ENCODE data around the gene CR1L. TPM values are rescaled to one million over a fixed set of nuclear protein-coding genes. Genes with fewer than 3 reads are reported as not detected.
"Not testable (repeated sequence)": the region's sequence is repeated elsewhere in the genome, so short reads cannot be mapped to it uniquely, and the experiment has no call there.

Gene CR1L
- total RNA-seq, result under 1 TPM in 1 of 2 donors, not detected in 1; 0.81 TPM
- total RNA-seq, result 0 reads per million in 2 donors

GRCh38 chr1:207644852-207645634 is at the start of gene CR1L:
TSS of gene CR1L (plus strand) at chr1:207645133. CDS start at chr1:207645234, 101 bp downstream.
- H3K9me3 ChIP-seq (ENCODE audit: control insufficient read depth, low read length, poor library complexity, severe bottlenecking), result no peaks in the 10 kb centered on the region
- Mint-ChIP-seq H3K4me1 (peaks cover 11% of the 10 kb centered on the region), H3K36me3 (ENCODE audit: low read depth) (peaks cover 5% of the 10 kb centered on the region), H3K27me3 (peaks cover 19% of the 10 kb centered on the region), H3K27ac (peak within 1 kb of the TSS; percentile 19), H3K4me3 (peak within 1 kb of the TSS; percentile 78)
- peak; percentile 99 for ATAC-seq
- DNase-seq, result peak; percentile 52 to 63 (median 59)

- Mint-ChIP-seq H3K4me1 (no peaks in the 10 kb centered on the region), H3K27me3 (peaks cover 23% of the 10 kb centered on the region), H3K27ac (no peak overlapping the region), H3K4me3 (no peak overlapping the region), H3K36me3 (ENCODE audit: low read depth) (no peaks in the 10 kb centered on the region)
- ATAC-seq, result no peak
- no peak for DNase-seq
- no peaks in the 10 kb centered on the region for H3K9me3 ChIP-seq (ENCODE audit: control insufficient read depth, low read length, poor library complexity, severe bottlenecking)
These were observed 41.2 kb upstream of the CR1L start for GRCh38 chr1:207603777-207604176.

DNA sequence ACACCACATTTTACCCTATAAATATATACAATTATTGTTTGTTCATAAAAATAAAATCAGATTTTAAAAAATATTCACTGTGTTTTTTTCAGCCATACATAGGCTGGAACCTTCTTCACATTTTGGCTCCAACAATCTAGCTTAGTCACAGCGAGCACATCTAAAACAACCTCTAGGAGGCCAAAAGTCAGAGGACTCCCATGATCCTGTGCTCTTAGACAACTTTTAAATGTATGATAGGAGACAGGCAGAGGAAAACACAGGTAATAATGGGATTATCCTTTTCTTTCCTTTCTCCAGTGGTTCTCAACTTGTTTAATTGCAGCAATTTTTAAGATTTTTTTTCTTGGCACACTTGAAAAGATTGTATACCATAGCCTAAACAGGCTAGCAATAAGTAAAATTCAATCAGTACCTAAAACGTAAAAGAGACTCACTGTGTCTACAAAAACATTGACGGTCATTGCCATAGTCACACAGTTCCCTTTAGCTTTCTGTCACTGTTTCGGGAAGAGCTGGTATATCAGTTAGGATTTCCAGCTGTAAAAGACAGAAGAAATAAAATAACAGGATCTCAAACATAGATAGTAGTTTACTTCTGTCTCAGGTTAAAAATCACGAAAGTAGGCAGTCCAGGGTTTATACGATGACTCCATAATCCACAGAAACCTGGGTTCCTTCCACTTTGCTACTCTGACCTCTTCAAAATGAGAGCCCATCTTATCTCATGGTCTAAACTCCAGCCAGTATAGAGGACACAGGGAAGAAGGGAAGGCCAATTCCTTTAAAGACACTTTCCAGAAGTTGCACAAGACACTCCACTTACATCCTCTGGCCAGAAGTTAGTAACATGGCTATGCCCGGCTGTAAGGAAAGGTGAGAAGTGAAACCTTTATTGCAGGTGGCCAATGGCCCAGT is 39.2 kb upstream of the CR1L start:
- Mint-ChIP-seq H3K36me3 (ENCODE audit: low read depth) (no peaks in the 10 kb centered on the region), H3K27ac (no peak overlapping the region), H3K27me3 (peaks cover 13% of the 10 kb centered on the region), H3K4me1 (no peaks in the 10 kb centered on the region), H3K4me3 (no peak overlapping the region)
- DNase-seq (no peak), ATAC-seq (no peak)
- no peaks in the 10 kb centered on the region for H3K9me3 ChIP-seq (ENCODE audit: control insufficient read depth, low read length, poor library complexity, severe bottlenecking)

DNA sequence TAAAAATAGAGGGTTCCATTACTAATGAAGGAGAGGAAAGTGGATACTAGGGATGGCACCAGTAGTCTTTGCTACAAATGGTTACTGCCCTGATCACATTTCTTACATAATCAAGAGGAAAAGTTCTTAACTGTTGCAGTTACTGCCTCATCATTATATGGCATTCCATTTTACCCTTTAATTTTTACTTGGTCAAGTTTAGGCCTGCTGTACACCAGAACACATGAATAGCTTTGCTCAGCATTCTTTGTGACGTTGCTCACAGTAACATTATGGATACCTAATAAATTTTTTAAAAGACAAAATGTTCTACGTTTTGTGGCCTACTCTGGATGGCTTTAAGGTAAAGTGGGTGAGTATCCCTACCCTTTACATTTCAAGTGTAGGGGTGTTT is 38.6 kb upstream of the CR1L start:
- no peak for ATAC-seq
- no peaks in the 10 kb centered on the region for H3K4me1 Mint-ChIP-seq
- H3K27ac Mint-ChIP-seq, result no peak overlapping the region
- peaks cover 13% of the 10 kb centered on the region for H3K27me3 Mint-ChIP-seq
- H3K9me3 ChIP-seq (ENCODE audit: control insufficient read depth, low read length, poor library complexity, severe bottlenecking), result no peaks in the 10 kb centered on the region
- no peak for DNase-seq
- H3K4me3 Mint-ChIP-seq, result no peak overlapping the region
- H3K36me3 Mint-ChIP-seq (ENCODE audit: low read depth), result no peaks in the 10 kb centered on the region

- no peak overlapping the region for H3K4me3 Mint-ChIP-seq
- peaks cover 8% of the 10 kb centered on the region for H3K27me3 Mint-ChIP-seq
- DNase-seq (no peak), ATAC-seq (no peak)
- H3K27ac Mint-ChIP-seq, result no peak overlapping the region
- H3K4me1 Mint-ChIP-seq, result no peaks in the 10 kb centered on the region
- peaks cover 3% of the 10 kb centered on the region for H3K36me3 Mint-ChIP-seq (ENCODE audit: low read depth)
- no peaks in the 10 kb centered on the region for H3K9me3 ChIP-seq (ENCODE audit: control insufficient read depth, low read length, poor library complexity, severe bottlenecking)
These were observed 32.2 kb upstream of the CR1L start for GRCh38 chr1:207612762-207613161.

DNA sequence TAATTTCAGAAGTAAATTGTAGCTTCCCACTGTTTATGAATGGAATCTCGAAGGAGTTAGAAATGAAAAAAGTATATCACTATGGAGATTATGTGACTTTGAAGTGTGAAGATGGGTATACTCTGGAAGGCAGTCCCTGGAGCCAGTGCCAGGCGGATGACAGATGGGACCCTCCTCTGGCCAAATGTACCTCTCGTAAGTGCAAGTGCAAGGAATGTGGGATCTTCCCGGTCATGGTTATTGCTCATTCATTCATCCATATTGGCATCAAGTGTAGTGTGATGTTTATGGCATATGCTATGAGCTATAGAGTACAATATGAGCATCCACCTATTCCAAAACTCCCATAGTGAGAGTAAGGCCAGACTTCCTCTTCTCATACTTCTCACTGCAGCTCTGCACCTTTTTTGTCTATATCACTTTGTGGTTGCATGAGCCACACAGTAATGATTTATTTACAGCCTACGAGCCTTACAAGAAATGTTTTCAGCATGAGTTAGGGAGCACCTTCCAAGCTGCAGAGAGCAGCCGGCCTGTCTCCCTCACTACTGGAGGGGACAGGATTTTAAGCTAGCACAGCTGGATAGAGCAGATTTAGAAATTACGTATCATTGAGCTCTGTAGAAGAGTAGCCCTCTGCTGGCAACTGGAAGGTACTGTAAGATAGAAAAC is 24.9 kb upstream of the CR1L start:
- peak; percentile 85 for ATAC-seq
- Mint-ChIP-seq H3K36me3 (ENCODE audit: low read depth) (no peaks in the 10 kb centered on the region), H3K4me1 (peaks cover 4% of the 10 kb centered on the region), H3K4me3 (no peak overlapping the region), H3K27ac (peak overlapping the region; percentile 27), H3K27me3 (peaks cover 8% of the 10 kb centered on the region)
- no peak for DNase-seq
- H3K9me3 ChIP-seq (ENCODE audit: control insufficient read depth, low read length, poor library complexity, severe bottlenecking), result no peaks in the 10 kb centered on the region

- Mint-ChIP-seq H3K36me3 (ENCODE audit: low read depth) (no peaks in the 10 kb centered on the region), H3K27ac (peak overlapping the region; percentile 27), H3K4me3 (no peak overlapping the region), H3K27me3 (peaks cover 8% of the 10 kb centered on the region), H3K4me1 (peaks cover 4% of the 10 kb centered on the region)
- ATAC-seq, result no peak
- no peaks in the 10 kb centered on the region for H3K9me3 ChIP-seq (ENCODE audit: control insufficient read depth, low read length, poor library complexity, severe bottlenecking)
- DNase-seq, result no peak
These were observed 24.4 kb upstream of the CR1L start for GRCh38 chr1:207620543-207620893.

DNA sequence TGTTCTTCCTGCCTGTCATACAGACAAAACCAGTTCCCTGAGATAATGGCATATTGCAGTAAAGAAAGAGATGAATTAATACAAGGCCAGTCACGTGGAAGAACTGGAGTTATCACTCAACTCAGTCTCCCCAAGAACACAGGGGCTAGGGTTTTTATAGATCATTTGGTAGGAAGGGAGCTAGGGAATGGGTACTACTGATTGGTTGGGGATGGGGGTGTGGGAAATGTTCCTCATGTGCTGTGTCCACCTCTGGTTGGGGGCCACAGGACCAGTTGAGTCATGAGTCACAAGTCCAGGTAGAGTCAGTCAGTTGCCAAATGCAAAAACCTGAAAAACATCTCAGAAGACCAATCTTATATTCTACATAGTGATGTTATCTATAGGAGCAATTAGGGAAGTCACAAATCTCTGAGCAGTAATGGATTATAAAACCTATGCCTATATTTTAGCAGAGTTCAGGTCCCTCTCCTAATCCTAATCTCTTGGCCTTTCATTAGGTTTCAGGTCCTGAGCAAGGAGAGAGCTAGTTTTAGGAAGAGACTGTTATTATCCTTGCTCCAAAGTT is 19.3 kb upstream of the CR1L start:
- ATAC-seq; H3K9me3 ChIP-seq (ENCODE audit: control insufficient read depth, low read length, poor library complexity, severe bottlenecking); H3K27me3 Mint-ChIP-seq; H3K4me1 Mint-ChIP-seq; DNase-seq; H3K4me3 Mint-ChIP-seq; H3K36me3 Mint-ChIP-seq (ENCODE audit: low read depth); H3K27ac Mint-ChIP-seq: not testable (repeated sequence)

DNA sequence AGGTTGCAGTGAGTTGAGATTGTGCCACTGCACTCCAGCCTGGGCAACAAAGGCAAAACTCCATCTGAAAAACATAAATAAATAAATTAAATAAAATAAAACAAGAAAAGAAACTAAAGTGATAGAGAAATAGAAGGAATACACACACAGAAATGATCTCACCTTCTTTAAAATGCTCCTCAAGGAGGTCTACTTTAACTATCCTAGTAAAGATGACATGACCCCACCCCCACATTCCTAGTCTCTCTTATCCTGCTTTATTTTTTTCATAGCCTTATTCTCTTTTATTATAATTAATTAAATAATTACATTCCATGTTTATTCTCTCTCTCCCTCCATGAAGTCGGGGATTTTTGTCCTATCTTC is 18.0 kb upstream of the CR1L start:
- peaks cover 13% of the 10 kb centered on the region for H3K27me3 Mint-ChIP-seq

DNA sequence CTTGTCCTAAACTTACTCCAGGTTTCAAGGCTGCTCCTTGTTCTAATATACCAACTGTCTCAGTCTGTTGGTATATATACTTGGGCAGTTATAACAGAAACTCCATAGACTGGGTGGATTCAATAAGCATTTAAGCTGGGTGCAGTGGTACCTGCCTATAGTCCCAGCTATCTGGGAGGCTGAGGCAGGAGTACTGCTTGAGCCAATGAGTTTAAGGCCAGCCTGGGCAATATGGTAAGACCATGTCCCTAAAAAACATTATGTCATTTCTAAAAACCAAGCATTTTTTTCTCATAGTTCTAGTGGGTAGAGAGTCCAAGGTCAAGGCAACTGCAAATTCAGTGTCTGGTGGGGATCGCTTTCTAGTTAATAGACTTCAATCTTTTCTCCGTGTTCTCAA is 17.4 kb upstream of the CR1L start:
- no peaks in the 10 kb centered on the region for H3K9me3 ChIP-seq (ENCODE audit: control insufficient read depth, low read length, poor library complexity, severe bottlenecking)
- DNase-seq, result no peak
- Mint-ChIP-seq H3K27me3 (peaks cover 13% of the 10 kb centered on the region), H3K36me3 (ENCODE audit: low read depth) (peaks cover 4% of the 10 kb centered on the region), H3K4me3 (no peak overlapping the region), H3K4me1 (peaks cover 7% of the 10 kb centered on the region), H3K27ac (no peak overlapping the region)
- ATAC-seq, result no peak

More for the DNA sequence above, 18.0 kb upstream of the CR1L start:
- peaks cover 4% of the 10 kb centered on the region for H3K36me3 Mint-ChIP-seq (ENCODE audit: low read depth)
- DNase-seq (no peak), ATAC-seq (no peak)
- H3K4me1 Mint-ChIP-seq, result peaks cover 7% of the 10 kb centered on the region
- H3K27ac Mint-ChIP-seq, result no peak overlapping the region
- no peaks in the 10 kb centered on the region for H3K9me3 ChIP-seq (ENCODE audit: control insufficient read depth, low read length, poor library complexity, severe bottlenecking)
- no peak overlapping the region for H3K4me3 Mint-ChIP-seq

- no peak for DNase-seq
- Mint-ChIP-seq H3K36me3 (ENCODE audit: low read depth) (peaks cover 4% of the 10 kb centered on the region), H3K4me1 (peaks cover 7% of the 10 kb centered on the region), H3K27ac (no peak overlapping the region), H3K4me3 (no peak overlapping the region), H3K27me3 (peaks cover 18% of the 10 kb centered on the region)
- ATAC-seq, result no peak
- H3K9me3 ChIP-seq (ENCODE audit: control insufficient read depth, low read length, poor library complexity, severe bottlenecking), result no peaks in the 10 kb centered on the region
These were observed 16.2 kb upstream of the CR1L start for GRCh38 chr1:207628776-207629175.

GRCh38 chr1:207631137-207631536 is 13.8 kb upstream of the CR1L start:
- H3K36me3 Mint-ChIP-seq (ENCODE audit: low read depth), result peaks cover 6% of the 10 kb centered on the region
- H3K4me1 Mint-ChIP-seq, result peaks cover 7% of the 10 kb centered on the region
- H3K4me3 Mint-ChIP-seq, result no peak overlapping the region
- no peak overlapping the region for H3K27ac Mint-ChIP-seq
- DNase-seq (no peak), ATAC-seq (no peak)
- H3K9me3 ChIP-seq (ENCODE audit: control insufficient read depth, low read length, poor library complexity, severe bottlenecking), result no peaks in the 10 kb centered on the region
- H3K27me3 Mint-ChIP-seq, result peaks cover 32% of the 10 kb centered on the region

DNA sequence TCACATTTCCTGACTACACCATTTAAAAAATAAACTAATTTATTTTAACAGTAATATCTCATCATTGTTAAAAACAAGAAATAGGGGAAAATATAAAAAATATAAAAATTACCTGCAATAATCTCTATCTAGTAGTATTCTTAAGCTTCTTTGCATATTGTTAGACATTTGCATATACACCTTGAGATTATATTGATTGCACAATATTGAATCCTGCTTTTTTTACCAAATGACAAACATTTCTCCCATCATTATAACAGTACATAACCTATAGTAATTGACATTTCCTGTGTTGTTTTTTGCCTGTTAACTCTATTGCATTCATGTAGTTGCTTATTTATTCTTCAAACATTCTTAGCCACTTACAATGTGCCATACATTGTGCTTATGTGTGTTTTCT is 11.7 kb upstream of the CR1L start:
- peaks cover 7% of the 10 kb centered on the region for H3K4me1 Mint-ChIP-seq
- no peak overlapping the region for H3K27ac Mint-ChIP-seq
- no peak overlapping the region for H3K4me3 Mint-ChIP-seq
- no peaks in the 10 kb centered on the region for H3K9me3 ChIP-seq (ENCODE audit: control insufficient read depth, low read length, poor library complexity, severe bottlenecking)
- DNase-seq (no peak), ATAC-seq (no peak)
- peaks cover 6% of the 10 kb centered on the region for H3K36me3 Mint-ChIP-seq (ENCODE audit: low read depth)
- H3K27me3 Mint-ChIP-seq, result peaks cover 35% of the 10 kb centered on the region
